Aorta (tissue), 5 donors: Measurements from ENCODE around the gene TMOD1. TPM values are rescaled to one million over a fixed set of nuclear protein-coding genes. Genes with fewer than 3 reads are reported as not detected.

Source experiments
- ATAC-seq: fragments of 200-7000 bp; cut with Tn5 transposase; one replicate; pipeline ENCODE4 v1.9.1; 2022; ENCODE audit warnings: moderate library complexity; ENCODE audit not compliant: low FRiP score
- DNase-seq, 2 donors: peaks; one replicate each; pipeline ENCODE4 v3.0.0-alpha.2; 2020
- H3K27ac ChIP-seq, 2 donors: one replicate each; pipeline ENCODE4 v1.5.1; 2013; ENCODE audit warnings: low read length in 2 of 2, mild to moderate bottlenecking in 2 of 2, moderate library complexity in 2 of 2, control low read depth in 1 of 2, inconsistent platforms in 1 of 2, low read depth in 1 of 2
- H3K27me3 ChIP-seq, 2 donors: one replicate each; pipeline ENCODE4 v1.6.1; 2013; ENCODE audit warnings: control low read depth in 1 of 2, low read length in 1 of 2, mild to moderate bottlenecking in 1 of 2, moderate library complexity in 1 of 2; ENCODE audit not compliant: insufficient read depth in 2 of 2, control insufficient read depth in 1 of 2
- H3K36me3 ChIP-seq, 2 donors: one replicate each; pipeline ENCODE4 v1.6.1; 2013; ENCODE audit warnings: control low read depth in 1 of 2, low read length in 1 of 2, mild to moderate bottlenecking in 1 of 2; ENCODE audit not compliant: insufficient read depth in 2 of 2, control insufficient read depth in 1 of 2
- H3K4me1 ChIP-seq, 2 donors: one replicate each; pipeline ENCODE4 v1.6.1; 2013; ENCODE audit warnings: low read length in 2 of 2, control low read depth in 1 of 2, mild to moderate bottlenecking in 1 of 2, moderate library complexity in 1 of 2; ENCODE audit not compliant: insufficient read depth in 2 of 2, control insufficient read depth in 1 of 2
- H3K4me3 ChIP-seq, 2 donors: one replicate each; pipeline ENCODE4 v1.5.1; 2013; ENCODE audit warnings: low read length in 2 of 2, control low read depth in 1 of 2, mild to moderate bottlenecking in 1 of 2
- H3K9me3 ChIP-seq: one replicate; pipeline ENCODE4 v1.6.1; 2013; ENCODE audit warnings: mild to moderate bottlenecking, low read length; ENCODE audit not compliant: control insufficient read depth
- WGBS, 2 donors: extraction: QIAGEN DNeasy Blood & Tissue Kit; methylation state at CpG; one replicate each; pipeline ENCODE4 v1.1.7; 2013; 5-methylcytosine and 5-hydroxymethylcytosine counted together
- intact Hi-C, 2 donors: fragments of 100-400 bp; cut with DNase I; formaldehyde crosslinking; loops; one replicate each; pipeline versions ENCODE4 v1.14.2 to v1.15.0; 2022
- polyA plus RNA-seq, 2 donors: library from polyadenylated mRNA; stranded (reverse); fragments of 200-250 nt; gene quantifications; one replicate each; pipeline ENCODE4 v1.2.3, GENCODE V29; 2013
- total RNA-seq, 2 donors: library from RNA; stranded (reverse); fragmentation: NEBNext Ultra II Directional; extraction: Animal tissue kit (Norgen Biotek cat#: 25700); gene quantifications; one replicate each; pipeline ENCODE4 v1.2.1, GENCODE V29; 2021
- donor health status: healthy with polysubstance abuse.
- donor health status: Bipolar disorder and iron deficiency.
- donor health status: DM: no; HTN: no; CAD: no.
- donor health status: DM: no; HTN: no; CAD: no.
- donor health status: DM: yes; HTN: yes; CAD: no.

Gene TMOD1
- total and polyA plus RNA-seq, 4 donors = 24.5 to 102 (median 41.4) TPM

DNA sequence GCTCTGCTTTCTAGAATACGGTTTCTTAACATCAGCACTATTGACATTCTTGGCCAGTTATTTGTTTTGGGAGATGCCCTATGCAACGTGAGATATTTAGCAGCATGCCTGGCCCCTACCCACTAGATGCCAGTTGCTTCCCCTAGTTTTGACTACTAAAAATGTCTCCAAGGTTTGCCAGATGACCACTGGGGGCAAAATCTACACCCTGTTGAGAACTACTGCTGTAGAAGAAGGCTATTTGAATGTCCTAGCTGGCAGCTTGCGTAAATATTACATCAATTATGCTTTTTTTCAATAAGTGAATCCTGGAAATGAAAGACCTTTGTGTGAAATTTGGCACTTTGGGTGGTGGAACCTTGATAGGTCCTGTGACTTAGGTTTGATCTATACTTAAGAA is 137.2 kb downstream of the TMOD1 start:
- Histone ChIP-seq H3K27me3 (no peaks in the 10 kb centered on the region), H3K4me3 (no peak overlapping the region), H3K9me3 (no peaks in the 10 kb centered on the region), H3K36me3 (peaks cover 0 to 2% of the 10 kb centered on the region in 2 donors), H3K4me1 (peaks cover 0 to 10% of the 10 kb centered on the region in 2 donors), H3K27ac (no peak overlapping the region)
- no peak for ATAC-seq
- no peak for DNase-seq
- 51% methylated on average over 3 of the region's 3 CpGs for WGBS, 2 donors
- intact Hi-C loops = no loop called here

GRCh38 chr9:97640325-97640724 is 138.9 kb downstream of the TMOD1 start:
- ATAC-seq (no peak), DNase-seq (no peak)
- 87% methylated on average over 2 of the region's 2 CpGs for WGBS, 2 donors
- peaks cover 0 to 7% of the 10 kb centered on the region in 2 donors for H3K4me1 ChIP-seq
- H3K27ac ChIP-seq = no peak overlapping the region
- peaks cover 0 to 2% of the 10 kb centered on the region in 2 donors for H3K36me3 ChIP-seq
- intact Hi-C loops = no loop called here
- H3K27me3 ChIP-seq = no peaks in the 10 kb centered on the region
- no peaks in the 10 kb centered on the region for H3K9me3 ChIP-seq
- no peak overlapping the region for H3K4me3 ChIP-seq

DNA sequence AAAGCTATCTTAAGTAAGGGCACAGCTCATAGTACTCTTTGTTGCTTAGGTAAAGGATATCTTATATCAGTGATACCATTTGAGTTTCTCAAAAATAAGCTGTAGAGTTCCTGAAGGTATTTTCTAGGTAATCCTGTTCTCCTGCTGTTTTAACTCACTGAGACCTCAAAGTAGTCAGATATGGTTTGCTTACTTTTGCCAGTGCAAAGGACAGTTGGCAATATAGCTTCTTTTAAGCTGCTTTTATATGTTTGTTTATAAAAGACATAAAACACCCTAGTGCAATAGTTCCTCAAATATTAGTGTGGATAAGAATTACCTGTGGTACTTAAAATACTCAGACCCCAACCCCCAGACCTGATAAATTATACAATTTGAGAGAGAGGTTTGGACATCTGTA is 144.3 kb downstream of the TMOD1 start:
- peaks cover 0 to 6% of the 10 kb centered on the region in 2 donors for H3K36me3 ChIP-seq

DNA sequence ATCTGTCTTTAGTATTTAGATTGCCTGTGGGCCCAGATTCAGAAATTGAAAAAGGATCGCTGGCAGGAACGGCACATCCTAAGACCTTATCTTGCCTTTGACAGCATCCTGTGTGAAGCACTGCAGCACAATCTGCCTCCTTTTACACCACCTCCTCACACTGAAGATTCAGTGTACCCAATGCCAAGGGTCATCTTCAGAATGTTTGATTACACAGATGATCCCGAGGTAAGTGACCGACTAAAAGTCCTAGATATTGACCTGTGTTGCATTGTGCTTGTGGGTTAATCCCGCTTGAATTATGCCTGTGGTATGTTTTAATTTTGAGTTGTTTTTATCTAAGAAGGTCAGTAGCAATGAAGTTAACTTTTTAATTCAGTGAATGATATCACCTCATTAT is 146.5 kb downstream of the TMOD1 start:
- Histone ChIP-seq H3K9me3 (no peaks in the 10 kb centered on the region), H3K4me3 (no peak overlapping the region), H3K4me1 (no peaks in the 10 kb centered on the region), H3K36me3 (peaks cover 0 to 6% of the 10 kb centered on the region in 2 donors), H3K27ac (no peak overlapping the region), H3K27me3 (no peaks in the 10 kb centered on the region)
- ATAC-seq = no peak
- no peak for DNase-seq
- intact Hi-C loops = no loop called here
- 93% methylated on average over 5 of the region's 5 CpGs for WGBS, 2 donors

More for the DNA sequence above, 144.3 kb downstream of the TMOD1 start:
- ATAC-seq = no peak
- intact Hi-C loops = no loop called here
- Histone ChIP-seq H3K27me3 (no peaks in the 10 kb centered on the region), H3K4me1 (no peaks in the 10 kb centered on the region), H3K9me3 (no peaks in the 10 kb centered on the region), H3K4me3 (no peak overlapping the region), H3K27ac (no peak overlapping the region)
- no peak for DNase-seq

Other genes starting within 250 kb of the TMOD1 start
- 1 to 10 TPM; 5.3 to 8.5 TPM for gene CCDC180, start 194.0 kb upstream of the TMOD1 start, total RNA-seq
- 1 to 10 TPM; 4.1 to 5.2 TPM for gene CCDC180, start 194.0 kb upstream of the TMOD1 start, polyA plus RNA-seq
- gene TDRD7, start 89.6 kb upstream of the TMOD1 start, total RNA-seq = 10 to 100 TPM; 17.0 to 17.6 TPM
- 10 to 100 TPM in 1 of 2 donors, 1 to 10 TPM in 1; 8.0 to 10.0 TPM for gene TDRD7, start 89.6 kb upstream of the TMOD1 start, polyA plus RNA-seq
- gene TSTD2, start 131.7 kb downstream of the TMOD1 start, total RNA-seq = 10 to 100 TPM; 22.7 to 27.2 TPM
- gene TSTD2, start 131.7 kb downstream of the TMOD1 start, polyA plus RNA-seq = 10 to 100 TPM in 1 of 2 donors, 1 to 10 TPM in 1; 5.8 to 13.4 TPM
- 10 to 100 TPM; 23.1 to 24.0 TPM for gene NCBP1, start 132.2 kb downstream of the TMOD1 start, total RNA-seq
- gene NCBP1, start 132.2 kb downstream of the TMOD1 start, polyA plus RNA-seq = 1 to 10 TPM; 3.5 to 7.9 TPM
- 10 to 100 TPM; 15.3 to 23.4 TPM for gene XPA, start 195.7 kb downstream of the TMOD1 start, total RNA-seq
- gene XPA, start 195.7 kb downstream of the TMOD1 start, polyA plus RNA-seq = 10 to 100 TPM; 25.2 to 33.1 TPM